Astrocyte of the spinal cord (primary cell): ENCODE measurements around the gene IMPG1.
A peak's percentile ranks its signal among the peaks of the same experiment; 100 is the strongest.

Experiments
- DNase-seq: peaks from one replicate; pipeline ENCODE4 v3.0.0; 2011; ENCODE audit warnings: low read depth, low spot score
- H3K4me3 ChIP-seq: 2 replicates; pipeline ENCODE4 v1.5.1; 2011; ENCODE audit warnings: low read depth, mild to moderate bottlenecking, low read length, moderate library complexity
- CTCF ChIP-seq: IDR thresholded peaks from 2 replicates; pipeline ENCODE4 v1.5.1; 2012; ENCODE audit warnings: low read depth, mild to moderate bottlenecking, low read length, inconsistent platforms
- in situ Hi-C: cut with HindIII; loops from 2 replicates; pipeline ENCODE4 v1.10.0; 2017; ENCODE audit warnings: low sequenced_read_pairs

IMPG1 gene

GRCh38 chr6:75892384-75892783 lies 180.1 kb downstream of the IMPG1 start:
- in situ Hi-C loops: no loop called here
- TF ChIP-seq CTCF: no peak
- H3K4me3 ChIP-seq: no peak overlapping the region
- no peak for DNase-seq

GRCh38 chr6:75884822-75885221 lies 187.6 kb downstream of the IMPG1 start:
- in situ Hi-C loops: no loop called here
- TF ChIP-seq CTCF: no peak
- DNase-seq: no peak
- H3K4me3 ChIP-seq: no peak overlapping the region

- in situ Hi-C loops: no loop called here
- no peak overlapping the region for H3K4me3 ChIP-seq
- DNase-seq: peak; percentile 48
- no peak for TF ChIP-seq CTCF
Observed at GRCh38 chr6:75882734-75883133, 189.7 kb downstream of the IMPG1 start.

GRCh38 chr6:75880305-75880704 lies 192.2 kb downstream of the IMPG1 start:
- in situ Hi-C loops: no loop called here
- DNase-seq: no peak
- TF ChIP-seq CTCF: no peak
- H3K4me3 ChIP-seq: no peak overlapping the region

- no peak for TF ChIP-seq CTCF
- DNase-seq: no peak
- in situ Hi-C loops: no loop called here
- no peak overlapping the region for H3K4me3 ChIP-seq
Observed at GRCh38 chr6:75876152-75876551, 196.3 kb downstream of the IMPG1 start.

GRCh38 chr6:75874224-75874623 lies 198.2 kb downstream of the IMPG1 start:
- in situ Hi-C loops: no loop called here
- H3K4me3 ChIP-seq: no peak overlapping the region
- TF ChIP-seq CTCF: no peak
- no peak for DNase-seq
